Liver (tissue), 9 donors: ENCODE measurements around the gene KIZ. TPM values are rescaled to one million over a fixed set of nuclear protein-coding genes. Genes with fewer than 3 reads are reported as not detected.

ENCODE experiments used
- DNase-seq: peaks from one replicate; pipeline ENCODE4 v3.0.0-alpha.2; 2017; ENCODE audit warnings: low spot score
- H3K27ac ChIP-seq, 2 donors: one replicate each; pipeline ENCODE4 v1.7.0; 2013; ENCODE audit warnings: inconsistent platforms in 2 of 2, low read length in 2 of 2, control low read depth in 1 of 2, low read depth in 1 of 2, mild to moderate bottlenecking in 1 of 2
- H3K27me3 ChIP-seq, 4 donors: one replicate each; pipeline versions ENCODE4 v1.6.1 to v1.7.0; 2013; ENCODE audit warnings: low read length in 3 of 4, inconsistent platforms in 1 of 4, mild to moderate bottlenecking in 1 of 4, moderate library complexity in 1 of 4; ENCODE audit not compliant: control insufficient read depth in 4 of 4, insufficient read depth in 4 of 4
- H3K36me3 ChIP-seq, 4 donors: one replicate each; pipeline versions ENCODE4 v1.6.1 to v1.7.0; 2013; ENCODE audit warnings: low read length in 3 of 4, mild to moderate bottlenecking in 3 of 4, low read depth in 1 of 4, moderate library complexity in 1 of 4; ENCODE audit not compliant: control insufficient read depth in 4 of 4, insufficient read depth in 3 of 4
- H3K4me1 ChIP-seq, 4 donors: one replicate each; pipeline versions ENCODE4 v1.6.1 to v1.7.0; 2013; ENCODE audit warnings: low read length in 3 of 4, mild to moderate bottlenecking in 3 of 4, moderate library complexity in 1 of 4; ENCODE audit not compliant: control insufficient read depth in 4 of 4, insufficient read depth in 4 of 4
- H3K4me3 ChIP-seq, 3 donors: one replicate each; pipeline versions ENCODE4 v1.6.1 to v1.7.0; 2013; ENCODE audit warnings: low read length in 3 of 3, control low read depth in 1 of 3, low read depth in 1 of 3, mild to moderate bottlenecking in 1 of 3
- H3K9ac ChIP-seq, 2 donors: one replicate each; pipeline ENCODE4 v1.7.0; 2013; ENCODE audit warnings: low read length in 2 of 2, mild to moderate bottlenecking in 2 of 2, moderate library complexity in 2 of 2, control low read depth in 1 of 2, low read depth in 1 of 2
- H3K9me3 ChIP-seq, 4 donors: one replicate each; pipeline versions ENCODE4 v1.6.1 to v1.7.0; 2013; ENCODE audit warnings: low read length in 3 of 4; ENCODE audit not compliant: control insufficient read depth in 4 of 4
- EGR1 ChIP-seq, 2 donors: IDR thresholded peaks; 2 replicates each; pipeline ENCODE4 v1.6.1; 2016 to 2018; ENCODE audit warnings: antibody characterized with exemption in 2 of 2, low read depth in 2 of 2
- FOXA1 ChIP-seq: IDR thresholded peaks from 2 replicates; pipeline ENCODE4 v1.6.1; 2016; ENCODE audit warnings: antibody characterized with exemption
- GABPA ChIP-seq, 2 donors: IDR thresholded peaks in 1 of 2; conservative IDR thresholded peaks in 1 of 2; 2 replicates each; pipeline ENCODE4 v1.6.1; 2016; ENCODE audit warnings: antibody characterized with exemption in 2 of 2, mild to moderate bottlenecking in 1 of 2, moderate library complexity in 1 of 2
- HNF4A ChIP-seq, 2 donors: conservative IDR thresholded peaks; 2 replicates each; pipeline ENCODE4 v1.6.1; 2016; ENCODE audit warnings: antibody characterized with exemption in 2 of 2, mild to moderate bottlenecking in 2 of 2
- HNF4G ChIP-seq: IDR thresholded peaks from 2 replicates; pipeline ENCODE4 v1.6.1; 2016; ENCODE audit warnings: antibody characterized with exemption
- JUND ChIP-seq, 2 donors: IDR thresholded peaks; 2 replicates each; pipeline ENCODE4 v1.6.1; 2016; ENCODE audit warnings: antibody characterized with exemption in 2 of 2
- RAD21 ChIP-seq, 2 donors: IDR thresholded peaks; 2 replicates each; pipeline ENCODE4 v1.6.1; 2016; ENCODE audit warnings: antibody characterized with exemption in 2 of 2, mild to moderate bottlenecking in 2 of 2
- RXRA ChIP-seq, 2 donors: IDR thresholded peaks; 2 replicates each; pipeline ENCODE4 v1.6.1; 2017 to 2018; ENCODE audit warnings: antibody characterized with exemption in 2 of 2, mild to moderate bottlenecking in 1 of 2
- SP1 ChIP-seq: IDR thresholded peaks from 2 replicates; pipeline ENCODE4 v1.6.1; 2018; ENCODE audit warnings: antibody characterized with exemption, mild to moderate bottlenecking
- TAF1 ChIP-seq: conservative IDR thresholded peaks from 2 replicates; pipeline ENCODE4 v1.6.1; 2016; ENCODE audit warnings: antibody characterized with exemption, mild to moderate bottlenecking
- YY1 ChIP-seq: IDR thresholded peaks from 2 replicates; pipeline ENCODE4 v1.6.1; 2016; ENCODE audit warnings: antibody characterized with exemption, mild to moderate bottlenecking
- WGBS: extraction: QIAGEN DNeasy Blood & Tissue Kit; methylation state at CpG from one replicate; pipeline ENCODE4 v1.1.7; 2013; 5-methylcytosine and 5-hydroxymethylcytosine counted together
- polyA plus RNA-seq, 2 donors: library from polyadenylated mRNA; stranded (reverse) in 1 of 2; unstranded in 1 of 2; fragments of 200-250 nt in 1 of 2; fragments of >200 nt in 1 of 2; fragmentation: Nextera tagmentation in 1 of 2; extraction: Ambion mirVana in 1 of 2; gene quantifications; one replicate each; pipeline versions ENCODE4 v1.2.1 to v1.2.3, GENCODE V29; 2013 to 2015
- total RNA-seq, 2 donors: library from RNA; depleted of rRNA; stranded (reverse); fragments of >200 nt; gene quantifications; one replicate each; pipeline ENCODE4 v1.2.3, GENCODE V29; 2014
- TF ChIP-seq, protein P1 (sequence below): IDR thresholded peaks from 2 replicates; pipeline ENCODE4 v1.6.1; 2016; ENCODE audit warnings: antibody characterized with exemption
- TF ChIP-seq, protein P2 (sequence below): IDR thresholded peaks from 2 replicates; pipeline ENCODE4 v1.6.1; 2016; ENCODE audit warnings: antibody characterized with exemption
- TF ChIP-seq, protein P3 (sequence below): IDR thresholded peaks from 2 replicates; pipeline ENCODE4 v1.6.1; 2016; ENCODE audit warnings: antibody characterized with exemption, mild to moderate bottlenecking
- donor health status: healthy.
- donor health status: healthy.
- donor health status: healthy.
- donor health status: healthy.
- donor health status: healthy.

KIZ gene
- total and polyA plus RNA-seq, 4 donors = 3.0 to 9.5 (median 5.2) TPM

DNA sequence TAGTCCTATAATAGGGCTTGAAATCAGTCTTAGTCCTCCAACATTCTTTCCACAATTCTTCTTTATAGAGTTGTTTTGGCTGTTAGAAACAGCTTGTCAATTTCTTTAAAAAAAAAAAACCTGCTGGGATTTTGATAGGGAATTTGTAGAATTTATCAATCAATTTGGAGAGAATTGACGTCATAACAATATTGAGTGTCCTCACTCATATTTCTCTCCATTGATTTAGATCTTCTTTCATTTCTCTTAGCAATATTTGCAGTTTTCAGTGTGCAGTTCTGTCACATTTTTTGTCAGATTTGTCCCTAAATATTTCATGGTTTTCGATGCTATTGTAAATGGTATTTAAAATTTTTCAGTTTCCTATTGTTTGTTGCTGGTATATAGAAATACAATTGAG, 14.5 kb upstream of the KIZ start:
- 88% methylated on average over 2 of the region's 2 CpGs for WGBS
- H3K9ac ChIP-seq = no peak overlapping the region
- H3K9me3 ChIP-seq = no peaks in the 10 kb centered on the region
- H3K4me3 ChIP-seq = no peak overlapping the region
- H3K36me3 ChIP-seq = no peaks in the 10 kb centered on the region
- peaks cover 0 to 3% (median 0%) of the 10 kb centered on the region in 4 donors for H3K27me3 ChIP-seq
- TF ChIP-seq YY1 (no peak), TAF1 (no peak), HNF4G (no peak), SP1 (no peak)
- TF ChIP-seq, protein P1, sequence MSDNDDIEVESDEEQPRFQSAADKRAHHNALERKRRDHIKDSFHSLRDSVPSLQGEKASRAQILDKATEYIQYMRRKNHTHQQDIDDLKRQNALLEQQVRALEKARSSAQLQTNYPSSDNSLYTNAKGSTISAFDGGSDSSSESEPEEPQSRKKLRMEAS = no peak
- no peak for DNase-seq
- H3K4me1 ChIP-seq = no peaks in the 10 kb centered on the region
- H3K27ac ChIP-seq = no peak overlapping the region

DNA sequence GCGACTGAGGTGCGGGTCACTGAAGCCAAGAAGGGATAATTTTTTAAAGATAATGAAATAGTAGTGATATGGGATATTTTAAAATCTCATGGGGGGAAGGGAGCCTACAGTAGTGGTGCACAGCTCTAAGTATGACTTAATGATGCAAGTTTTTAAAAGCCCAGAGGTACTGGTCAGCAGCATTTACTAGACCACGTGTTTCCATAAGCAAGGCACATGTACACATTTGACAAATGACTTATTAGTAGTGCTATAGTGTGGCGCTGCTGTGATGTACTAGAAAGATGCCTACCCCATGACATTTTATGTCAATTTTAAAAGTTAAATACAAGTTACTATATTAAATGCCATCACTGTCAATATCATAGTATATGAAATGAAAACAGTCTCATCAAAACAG, 12.2 kb upstream of the KIZ start:
- Histone ChIP-seq H3K4me3 (no peak overlapping the region), H3K36me3 (no peaks in the 10 kb centered on the region), H3K9me3 (no peaks in the 10 kb centered on the region), H3K27me3 (peaks cover 0 to 5% (median 0%) of the 10 kb centered on the region in 4 donors), H3K27ac (no peak overlapping the region), H3K4me1 (no peaks in the 10 kb centered on the region), H3K9ac (no peak overlapping the region)
- TF ChIP-seq, protein P1 = no peak
- TF ChIP-seq HNF4A (conservative IDR thresholded peaks at IDR 0.05) (no peak), TAF1 (no peak), JUND (IDR thresholded peaks at IDR 0.05) (no peak), RAD21 (IDR thresholded peaks at IDR 0.05) (no peak), FOXA1 (no peak), EGR1 (IDR thresholded peaks at IDR 0.05; ENCODE audit: low read depth in 2 of 2) (no peak), HNF4G (no peak), RXRA (IDR thresholded peaks at IDR 0.05) (no peak), GABPA (IDR thresholded peaks at IDR 0.05 in 1 of 2, conservative IDR thresholded peaks at IDR 0.05 in 1 of 2) (no peak)
- TF ChIP-seq, protein P2, sequence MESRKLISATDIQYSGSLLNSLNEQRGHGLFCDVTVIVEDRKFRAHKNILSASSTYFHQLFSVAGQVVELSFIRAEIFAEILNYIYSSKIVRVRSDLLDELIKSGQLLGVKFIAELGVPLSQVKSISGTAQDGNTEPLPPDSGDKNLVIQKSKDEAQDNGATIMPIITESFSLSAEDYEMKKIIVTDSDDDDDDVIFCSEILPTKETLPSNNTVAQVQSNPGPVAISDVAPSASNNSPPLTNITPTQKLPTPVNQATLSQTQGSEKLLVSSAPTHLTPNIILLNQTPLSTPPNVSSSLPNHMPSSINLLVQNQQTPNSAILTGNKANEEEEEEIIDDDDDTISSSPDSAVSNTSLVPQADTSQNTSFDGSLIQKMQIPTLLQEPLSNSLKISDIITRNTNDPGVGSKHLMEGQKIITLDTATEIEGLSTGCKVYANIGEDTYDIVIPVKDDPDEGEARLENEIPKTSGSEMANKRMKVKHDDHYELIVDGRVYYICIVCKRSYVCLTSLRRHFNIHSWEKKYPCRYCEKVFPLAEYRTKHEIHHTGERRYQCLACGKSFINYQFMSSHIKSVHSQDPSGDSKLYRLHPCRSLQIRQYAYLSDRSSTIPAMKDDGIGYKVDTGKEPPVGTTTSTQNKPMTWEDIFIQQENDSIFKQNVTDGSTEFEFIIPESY = no peak
- TF ChIP-seq, protein P3, sequence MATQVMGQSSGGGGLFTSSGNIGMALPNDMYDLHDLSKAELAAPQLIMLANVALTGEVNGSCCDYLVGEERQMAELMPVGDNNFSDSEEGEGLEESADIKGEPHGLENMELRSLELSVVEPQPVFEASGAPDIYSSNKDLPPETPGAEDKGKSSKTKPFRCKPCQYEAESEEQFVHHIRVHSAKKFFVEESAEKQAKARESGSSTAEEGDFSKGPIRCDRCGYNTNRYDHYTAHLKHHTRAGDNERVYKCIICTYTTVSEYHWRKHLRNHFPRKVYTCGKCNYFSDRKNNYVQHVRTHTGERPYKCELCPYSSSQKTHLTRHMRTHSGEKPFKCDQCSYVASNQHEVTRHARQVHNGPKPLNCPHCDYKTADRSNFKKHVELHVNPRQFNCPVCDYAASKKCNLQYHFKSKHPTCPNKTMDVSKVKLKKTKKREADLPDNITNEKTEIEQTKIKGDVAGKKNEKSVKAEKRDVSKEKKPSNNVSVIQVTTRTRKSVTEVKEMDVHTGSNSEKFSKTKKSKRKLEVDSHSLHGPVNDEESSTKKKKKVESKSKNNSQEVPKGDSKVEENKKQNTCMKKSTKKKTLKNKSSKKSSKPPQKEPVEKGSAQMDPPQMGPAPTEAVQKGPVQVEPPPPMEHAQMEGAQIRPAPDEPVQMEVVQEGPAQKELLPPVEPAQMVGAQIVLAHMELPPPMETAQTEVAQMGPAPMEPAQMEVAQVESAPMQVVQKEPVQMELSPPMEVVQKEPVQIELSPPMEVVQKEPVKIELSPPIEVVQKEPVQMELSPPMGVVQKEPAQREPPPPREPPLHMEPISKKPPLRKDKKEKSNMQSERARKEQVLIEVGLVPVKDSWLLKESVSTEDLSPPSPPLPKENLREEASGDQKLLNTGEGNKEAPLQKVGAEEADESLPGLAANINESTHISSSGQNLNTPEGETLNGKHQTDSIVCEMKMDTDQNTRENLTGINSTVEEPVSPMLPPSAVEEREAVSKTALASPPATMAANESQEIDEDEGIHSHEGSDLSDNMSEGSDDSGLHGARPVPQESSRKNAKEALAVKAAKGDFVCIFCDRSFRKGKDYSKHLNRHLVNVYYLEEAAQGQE = no peak
- no peak for DNase-seq
- 86% methylated on average over 4 of the region's 4 CpGs for WGBS
